ENCODE data around the gene PSMD6. TPM values are rescaled to one million over a fixed set of nuclear protein-coding genes. Genes with fewer than 3 reads are reported as not detected.

Gene PSMD6
- total and polyA plus RNA-seq, 2 experiments from 2014 or later, result 99.6 to 104 TPM

DNA sequence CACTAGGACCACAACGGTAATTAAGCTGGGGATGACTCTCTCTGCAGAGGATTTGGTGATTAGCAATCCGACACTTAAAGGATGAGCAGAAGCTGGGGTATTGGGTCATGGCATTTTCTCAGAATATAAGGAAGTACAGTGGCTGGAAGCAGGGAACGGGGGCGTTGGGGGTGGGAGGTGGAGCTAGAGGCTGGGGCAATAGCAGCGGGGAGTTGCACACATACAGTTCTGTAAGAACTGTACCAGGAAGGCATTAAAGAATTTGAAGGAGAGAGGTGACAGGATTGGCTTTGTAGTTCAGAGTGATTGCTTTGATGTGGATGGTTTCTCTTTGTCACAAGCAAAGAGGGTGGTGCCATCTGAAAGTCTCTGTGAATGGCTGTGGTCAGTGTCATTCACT is 28.2 kb downstream of the PSMD6 start:
- Histone ChIP-seq H3K4me1 (ENCODE audit: insufficient read depth) (no peaks in the 10 kb centered on the region), H3K79me2 (no peaks in the 10 kb centered on the region), H3K27ac (no peak overlapping the region), H2AFZ (no peak overlapping the region), H3K9me2 (replicated peaks; ENCODE audit: insufficient read depth) (no peaks in the 10 kb centered on the region), H3K4me2 (no peak overlapping the region), H3K9me3 (ENCODE audit: low read depth) (no peaks in the 10 kb centered on the region), H3K4me3 (no peak overlapping the region), H4K20me1 (ENCODE audit: insufficient read depth, poor library complexity, severe bottlenecking) (no peaks in the 10 kb centered on the region), H3K36me3 (replicated peaks; ENCODE audit: insufficient read depth, low read depth) (peaks cover 4% of the 10 kb centered on the region), H3K27me3 (no peaks in the 10 kb centered on the region)
- DNase-seq (ENCODE audit: low spot score), result no peak
- TF ChIP-seq EZH2 (IDR thresholded peaks at IDR 0.05; ENCODE audit: borderline replicate concordance), result no peak
- WGBS (ENCODE audit: low lambda C conversion rate, missing lambda C conversion rate), result 96% methylated on average over 5 of the region's 5 CpGs

DNA sequence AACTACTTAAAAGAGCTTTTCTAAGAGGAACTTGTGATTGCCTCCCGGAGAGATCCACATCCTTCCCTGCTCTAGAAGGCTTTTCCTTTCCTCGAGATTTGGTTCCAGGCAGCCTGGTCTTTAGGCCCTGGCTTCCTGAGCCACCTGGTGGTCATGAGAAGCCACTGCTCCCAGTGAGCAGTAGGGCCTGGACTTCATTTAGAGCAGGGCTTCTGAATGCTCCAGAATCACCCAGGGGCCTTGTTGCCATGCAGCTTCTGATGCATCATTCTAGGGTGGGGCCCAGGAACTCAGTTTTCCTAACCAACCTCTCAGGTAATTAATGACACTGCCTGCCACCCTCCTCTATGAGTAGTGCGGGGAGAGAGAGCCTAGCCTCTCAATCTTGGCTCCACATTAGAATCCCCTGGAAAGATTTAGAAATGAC is 29.6 kb downstream of the PSMD6 start:
- no peaks in the 10 kb centered on the region for H3K9me3 ChIP-seq (ENCODE audit: low read depth)
- H3K9me2 ChIP-seq (replicated peaks; ENCODE audit: insufficient read depth), result no peaks in the 10 kb centered on the region
- H3K4me2 ChIP-seq, result no peak overlapping the region
- H4K20me1 ChIP-seq (ENCODE audit: insufficient read depth, poor library complexity, severe bottlenecking), result no peaks in the 10 kb centered on the region
- H2AFZ ChIP-seq, result no peak overlapping the region
- H3K27me3 ChIP-seq, result no peaks in the 10 kb centered on the region
- no peaks in the 10 kb centered on the region for H3K79me2 ChIP-seq
- H3K4me1 ChIP-seq (ENCODE audit: insufficient read depth), result no peaks in the 10 kb centered on the region
- H3K27ac ChIP-seq, result no peak overlapping the region
- peaks cover 4% of the 10 kb centered on the region for H3K36me3 ChIP-seq (replicated peaks; ENCODE audit: insufficient read depth, low read depth)
- H3K4me3 ChIP-seq, result no peak overlapping the region
- peak; percentile 87 for DNase-seq (ENCODE audit: low spot score)
- 40% methylated on average over 3 of the region's 3 CpGs for WGBS (ENCODE audit: low lambda C conversion rate, missing lambda C conversion rate)
- TF ChIP-seq, protein P1, sequence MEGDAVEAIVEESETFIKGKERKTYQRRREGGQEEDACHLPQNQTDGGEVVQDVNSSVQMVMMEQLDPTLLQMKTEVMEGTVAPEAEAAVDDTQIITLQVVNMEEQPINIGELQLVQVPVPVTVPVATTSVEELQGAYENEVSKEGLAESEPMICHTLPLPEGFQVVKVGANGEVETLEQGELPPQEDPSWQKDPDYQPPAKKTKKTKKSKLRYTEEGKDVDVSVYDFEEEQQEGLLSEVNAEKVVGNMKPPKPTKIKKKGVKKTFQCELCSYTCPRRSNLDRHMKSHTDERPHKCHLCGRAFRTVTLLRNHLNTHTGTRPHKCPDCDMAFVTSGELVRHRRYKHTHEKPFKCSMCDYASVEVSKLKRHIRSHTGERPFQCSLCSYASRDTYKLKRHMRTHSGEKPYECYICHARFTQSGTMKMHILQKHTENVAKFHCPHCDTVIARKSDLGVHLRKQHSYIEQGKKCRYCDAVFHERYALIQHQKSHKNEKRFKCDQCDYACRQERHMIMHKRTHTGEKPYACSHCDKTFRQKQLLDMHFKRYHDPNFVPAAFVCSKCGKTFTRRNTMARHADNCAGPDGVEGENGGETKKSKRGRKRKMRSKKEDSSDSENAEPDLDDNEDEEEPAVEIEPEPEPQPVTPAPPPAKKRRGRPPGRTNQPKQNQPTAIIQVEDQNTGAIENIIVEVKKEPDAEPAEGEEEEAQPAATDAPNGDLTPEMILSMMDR (IDR thresholded peaks at IDR 0.05; ENCODE audit: poor library complexity), result peak; percentile 93
- TF ChIP-seq EZH2phosphoT487 (IDR thresholded peaks at IDR 0.05; ENCODE audit: low read depth, severe bottlenecking, unreplicated experiment) (no peak), EZH2 (IDR thresholded peaks at IDR 0.05; ENCODE audit: borderline replicate concordance) (no peak)

DNA sequence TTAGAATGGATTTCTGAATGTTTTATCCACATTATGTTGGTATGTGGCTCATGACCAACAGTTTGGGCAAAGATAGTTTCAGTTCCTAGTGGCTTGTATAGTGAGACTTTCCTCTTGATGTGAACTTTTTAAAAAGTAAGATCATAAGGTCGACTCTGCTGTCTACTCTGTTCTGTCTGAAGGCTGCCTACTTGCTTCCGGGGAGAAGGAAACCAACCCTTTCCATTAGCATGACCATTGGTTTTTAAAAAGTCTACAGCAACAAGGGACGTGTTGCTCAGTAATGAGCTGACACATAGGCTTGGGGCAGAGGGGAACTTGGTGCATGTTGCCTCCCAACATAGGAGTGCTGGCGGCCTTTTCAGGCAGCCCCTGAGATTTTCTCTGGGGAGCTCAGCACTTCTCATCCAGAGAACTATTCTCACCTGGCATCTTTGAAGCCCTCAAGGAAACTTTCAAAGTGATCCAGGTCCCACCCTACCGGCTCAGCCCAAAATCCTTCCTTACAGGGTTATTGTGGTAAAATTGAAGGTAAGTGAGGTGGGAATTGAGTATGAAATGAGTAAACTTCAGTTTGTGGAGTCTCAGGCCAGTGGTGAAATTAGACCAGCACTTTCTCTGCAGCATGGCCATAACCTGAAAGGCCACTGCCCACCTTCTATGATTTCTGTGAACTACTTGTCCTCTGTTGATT is 30.6 kb downstream of the PSMD6 start:
- Histone ChIP-seq H3K9me3 (ENCODE audit: low read depth) (no peaks in the 10 kb centered on the region), H3K9me2 (replicated peaks; ENCODE audit: insufficient read depth) (no peaks in the 10 kb centered on the region), H3K36me3 (replicated peaks; ENCODE audit: insufficient read depth, low read depth) (peaks cover 3% of the 10 kb centered on the region), H3K4me3 (no peak overlapping the region), H3K27me3 (no peaks in the 10 kb centered on the region), H3K79me2 (no peaks in the 10 kb centered on the region), H2AFZ (no peak overlapping the region), H3K4me1 (ENCODE audit: insufficient read depth) (no peaks in the 10 kb centered on the region), H3K4me2 (no peak overlapping the region), H4K20me1 (ENCODE audit: insufficient read depth, poor library complexity, severe bottlenecking) (no peaks in the 10 kb centered on the region), H3K27ac (no peak overlapping the region)
- DNase-seq (ENCODE audit: low spot score), result no peak
- WGBS (ENCODE audit: low lambda C conversion rate, missing lambda C conversion rate), result 98% methylated on average over 5 of the region's 5 CpGs
- TF ChIP-seq EZH2phosphoT487 (IDR thresholded peaks at IDR 0.05; ENCODE audit: low read depth, severe bottlenecking, unreplicated experiment) (no peak), EZH2 (IDR thresholded peaks at IDR 0.05; ENCODE audit: borderline replicate concordance) (no peak)
- TF ChIP-seq, protein P1 (IDR thresholded peaks at IDR 0.05; ENCODE audit: poor library complexity), result no peak

DNA sequence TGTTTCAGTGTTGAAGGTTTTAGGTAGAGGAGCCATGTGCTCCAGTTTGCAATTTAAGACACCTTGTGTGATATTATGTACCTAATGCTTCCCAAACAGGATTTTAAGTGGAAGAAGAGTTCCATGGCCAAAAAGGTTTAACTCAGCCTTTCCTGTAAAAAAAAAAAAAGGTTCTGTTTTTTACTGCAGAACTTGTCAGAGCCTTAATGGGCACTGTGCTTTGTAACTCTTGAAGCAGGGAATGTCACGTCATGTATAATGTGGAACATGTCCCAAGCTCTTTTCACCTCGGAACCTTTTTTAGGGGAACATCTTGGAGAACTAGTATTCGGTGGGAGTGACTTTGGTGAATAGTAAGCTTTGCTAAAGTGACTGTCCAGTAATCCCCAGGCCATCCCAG is 31.6 kb downstream of the PSMD6 start:
- no peak for TF ChIP-seq EZH2 (IDR thresholded peaks at IDR 0.05; ENCODE audit: borderline replicate concordance)
- H3K36me3 ChIP-seq (replicated peaks; ENCODE audit: insufficient read depth, low read depth), result no peaks in the 10 kb centered on the region

More for the DNA sequence above, 31.6 kb downstream of the PSMD6 start:
- 93% methylated on average over 3 of the region's 3 CpGs for WGBS (ENCODE audit: low lambda C conversion rate, missing lambda C conversion rate)
- Histone ChIP-seq H3K27ac (no peak overlapping the region), H3K4me3 (no peak overlapping the region), H2AFZ (no peak overlapping the region), H4K20me1 (ENCODE audit: insufficient read depth, poor library complexity, severe bottlenecking) (no peaks in the 10 kb centered on the region), H3K9me3 (ENCODE audit: low read depth) (no peaks in the 10 kb centered on the region), H3K4me2 (no peak overlapping the region), H3K27me3 (no peaks in the 10 kb centered on the region), H3K4me1 (ENCODE audit: insufficient read depth) (no peaks in the 10 kb centered on the region), H3K79me2 (no peaks in the 10 kb centered on the region), H3K9me2 (replicated peaks; ENCODE audit: insufficient read depth) (no peaks in the 10 kb centered on the region)
- DNase-seq (ENCODE audit: low spot score), result no peak
